Measurements from ENCODE around the gene KLHL2.
"Not testable (repeated sequence)": the region's sequence is repeated elsewhere in the genome, so short reads cannot be mapped to it uniquely, and the experiment has no call there.

The KLHL2 gene

GRCh38 chr4:165236852-165237251 lies 29.5 kb downstream of the KLHL2 start:
- H3K27me3 Mint-ChIP-seq, DNase-seq, H3K27ac Mint-ChIP-seq, H3K4me3 Mint-ChIP-seq, H3K9me3 Mint-ChIP-seq: not testable (repeated sequence)
- H3K4me1 Mint-ChIP-seq (ENCODE audit: low read depth): peaks cover 30% of the 10 kb centered on the region
- H3K36me3 Mint-ChIP-seq (ENCODE audit: low read depth): peaks cover 57% of the 10 kb centered on the region

- Mint-ChIP-seq H3K36me3 (ENCODE audit: low read depth) (peaks cover 56% of the 10 kb centered on the region), H3K4me1 (ENCODE audit: low read depth) (peaks cover 24% of the 10 kb centered on the region)
- not testable (repeated sequence) for H3K27me3 Mint-ChIP-seq, DNase-seq, H3K9me3 Mint-ChIP-seq, H3K4me3 Mint-ChIP-seq, H3K27ac Mint-ChIP-seq
Observed at GRCh38 chr4:165238041-165238640, 30.8 kb downstream of the KLHL2 start.

- peaks cover 61% of the 10 kb centered on the region for H3K36me3 Mint-ChIP-seq (ENCODE audit: low read depth)
Observed at GRCh38 chr4:165240761-165241160, 33.4 kb downstream of the KLHL2 start.

GRCh38 chr4:165244148-165244547 lies 36.8 kb downstream of the KLHL2 start:
- H3K4me3 Mint-ChIP-seq; H3K9me3 Mint-ChIP-seq; H3K27me3 Mint-ChIP-seq; H3K27ac Mint-ChIP-seq; H3K4me1 Mint-ChIP-seq (ENCODE audit: low read depth); DNase-seq: not testable (repeated sequence)
- peaks cover 49% of the 10 kb centered on the region for H3K36me3 Mint-ChIP-seq (ENCODE audit: low read depth)

More at GRCh38 chr4:165240761-165241160, 33.4 kb downstream of the KLHL2 start:
- peaks cover 10% of the 10 kb centered on the region for H3K4me1 Mint-ChIP-seq (ENCODE audit: low read depth)
- H3K27me3 Mint-ChIP-seq, H3K9me3 Mint-ChIP-seq, H3K27ac Mint-ChIP-seq, DNase-seq, H3K4me3 Mint-ChIP-seq: not testable (repeated sequence)

- H3K4me3 Mint-ChIP-seq; H3K27me3 Mint-ChIP-seq; H3K27ac Mint-ChIP-seq; H3K4me1 Mint-ChIP-seq (ENCODE audit: low read depth); DNase-seq; H3K9me3 Mint-ChIP-seq: not testable (repeated sequence)
- H3K36me3 Mint-ChIP-seq (ENCODE audit: low read depth): peaks cover 48% of the 10 kb centered on the region
Observed at GRCh38 chr4:165244587-165245186, 37.3 kb downstream of the KLHL2 start.

- Mint-ChIP-seq H3K36me3 (ENCODE audit: low read depth) (peaks cover 33% of the 10 kb centered on the region), H3K27me3 (no peaks in the 10 kb centered on the region), H3K27ac (no peak overlapping the region), H3K4me3 (no peak overlapping the region), H3K4me1 (ENCODE audit: low read depth) (peaks cover 7% of the 10 kb centered on the region), H3K9me3 (no peaks in the 10 kb centered on the region)
- no peak for DNase-seq
Observed at GRCh38 chr4:165248102-165248501, 40.7 kb downstream of the KLHL2 start.

- not testable (repeated sequence) for H3K9me3 Mint-ChIP-seq; DNase-seq; H3K4me3 Mint-ChIP-seq; H3K27me3 Mint-ChIP-seq; H3K4me1 Mint-ChIP-seq (ENCODE audit: low read depth)
- peak overlapping the region; percentile 45 for H3K27ac Mint-ChIP-seq
- H3K36me3 Mint-ChIP-seq (ENCODE audit: low read depth): peaks cover 25% of the 10 kb centered on the region
Observed at GRCh38 chr4:165248904-165249303, 41.5 kb downstream of the KLHL2 start.

- H3K27ac Mint-ChIP-seq: not testable (repeated sequence)
Observed at GRCh38 chr4:165254771-165255170, 47.4 kb downstream of the KLHL2 start.

GRCh38 chr4:165255439-165255838 lies 48.1 kb downstream of the KLHL2 start:
- not testable (repeated sequence) for H3K9me3 Mint-ChIP-seq; H3K27me3 Mint-ChIP-seq; H3K4me3 Mint-ChIP-seq; H3K36me3 Mint-ChIP-seq (ENCODE audit: low read depth)
- peak; percentile 47 for DNase-seq
- Mint-ChIP-seq H3K27ac (peak overlapping the region; percentile 55), H3K4me1 (ENCODE audit: low read depth) (peaks cover 56% of the 10 kb centered on the region)

More at GRCh38 chr4:165254771-165255170, 47.4 kb downstream of the KLHL2 start:
- H3K4me1 Mint-ChIP-seq (ENCODE audit: low read depth): peaks cover 53% of the 10 kb centered on the region
- not testable (repeated sequence) for H3K4me3 Mint-ChIP-seq; H3K36me3 Mint-ChIP-seq (ENCODE audit: low read depth); DNase-seq; H3K27me3 Mint-ChIP-seq; H3K9me3 Mint-ChIP-seq

GRCh38 chr4:165256074-165256659 lies 48.8 kb downstream of the KLHL2 start:
- not testable (repeated sequence) for H3K27me3 Mint-ChIP-seq; H3K9me3 Mint-ChIP-seq; DNase-seq; H3K36me3 Mint-ChIP-seq (ENCODE audit: low read depth)
- Mint-ChIP-seq H3K27ac (peak overlapping the region; percentile 55), H3K4me1 (ENCODE audit: low read depth) (peaks cover 61% of the 10 kb centered on the region), H3K4me3 (peak overlapping the region; percentile 2)

GRCh38 chr4:165259776-165260175 lies 52.4 kb downstream of the KLHL2 start:
- DNase-seq, H3K27ac Mint-ChIP-seq, H3K9me3 Mint-ChIP-seq, H3K4me3 Mint-ChIP-seq, H3K27me3 Mint-ChIP-seq: not testable (repeated sequence)
- peaks cover 56% of the 10 kb centered on the region for H3K4me1 Mint-ChIP-seq (ENCODE audit: low read depth)
- peaks cover 16% of the 10 kb centered on the region for H3K36me3 Mint-ChIP-seq (ENCODE audit: low read depth)

GRCh38 chr4:165262306-165262705 lies 54.9 kb downstream of the KLHL2 start:
- H3K4me3 Mint-ChIP-seq, H3K9me3 Mint-ChIP-seq, DNase-seq, H3K27me3 Mint-ChIP-seq: not testable (repeated sequence)
- Mint-ChIP-seq H3K27ac (peak overlapping the region; percentile 10), H3K4me1 (ENCODE audit: low read depth) (peaks cover 38% of the 10 kb centered on the region), H3K36me3 (ENCODE audit: low read depth) (peaks cover 39% of the 10 kb centered on the region)

- not testable (repeated sequence) for H3K4me3 Mint-ChIP-seq, H3K27me3 Mint-ChIP-seq, DNase-seq, H3K27ac Mint-ChIP-seq, H3K9me3 Mint-ChIP-seq
- Mint-ChIP-seq H3K36me3 (ENCODE audit: low read depth) (peaks cover 45% of the 10 kb centered on the region), H3K4me1 (ENCODE audit: low read depth) (peaks cover 31% of the 10 kb centered on the region)
Observed at GRCh38 chr4:165263466-165263865, 56.1 kb downstream of the KLHL2 start.

GRCh38 chr4:165269931-165270330 lies 62.6 kb downstream of the KLHL2 start:
- H3K27me3 Mint-ChIP-seq, DNase-seq, H3K27ac Mint-ChIP-seq, H3K4me3 Mint-ChIP-seq, H3K9me3 Mint-ChIP-seq: not testable (repeated sequence)
- Mint-ChIP-seq H3K36me3 (ENCODE audit: low read depth) (peaks cover 73% of the 10 kb centered on the region), H3K4me1 (ENCODE audit: low read depth) (peaks cover 22% of the 10 kb centered on the region)

GRCh38 chr4:165273443-165273842 lies 66.1 kb downstream of the KLHL2 start:
- Mint-ChIP-seq H3K36me3 (ENCODE audit: low read depth) (peaks cover 65% of the 10 kb centered on the region), H3K4me1 (ENCODE audit: low read depth) (peaks cover 15% of the 10 kb centered on the region), H3K27ac (peak overlapping the region; percentile 11)
- not testable (repeated sequence) for H3K9me3 Mint-ChIP-seq, H3K27me3 Mint-ChIP-seq, DNase-seq, H3K4me3 Mint-ChIP-seq
